WTC11 (cell line): ENCODE measurements around the gene PSD. TPM values are rescaled to one million over a fixed set of nuclear protein-coding genes. Genes with fewer than 3 reads are reported as not detected.

Source experiments
- ATAC-seq: fragments of 200-7000 bp; cut with Tn5 transposase; 2 replicates; pipeline ENCODE4 v1.10.0; 2021; ENCODE audit warnings: mild to moderate bottlenecking, moderate library complexity
- CTCF ChIA-PET: fragments of 300-600 bp; sonication (Branson Sonifier 250); formaldehyde crosslinking; loops from one replicate; lab custom pipeline; 2021; ENCODE audit warnings: antibody characterized with exemption; lab: Charles Lee
- POLR2A ChIA-PET: fragments of 350-600 bp; sonication (Branson Sonifier 250); formaldehyde crosslinking; loops from one replicate; lab custom pipeline; 2021; ENCODE audit warnings: antibody characterized with exemption; lab: Charles Lee
- DNase-seq: peaks from one replicate; pipeline ENCODE4 v3.0.0; 2021; ENCODE audit warnings: low spot score
- H3K27ac Mint-ChIP-seq: 2 replicates; pipeline ENCODE4 v1.8.0; 2021; ENCODE audit warnings: mixed read lengths
- H3K27me3 Mint-ChIP-seq: 2 replicates; pipeline ENCODE4 v1.8.0; 2021; ENCODE audit warnings: low read depth, mild to moderate bottlenecking, moderate library complexity, mixed read lengths
- H3K36me3 Mint-ChIP-seq: 2 replicates; pipeline ENCODE4 v1.8.0; 2021; ENCODE audit warnings: mixed read lengths
- H3K4me1 Mint-ChIP-seq: 2 replicates; pipeline ENCODE4 v1.8.0; 2022; ENCODE audit warnings: mixed read lengths
- H3K4me3 Mint-ChIP-seq: 2 replicates; pipeline ENCODE4 v1.8.0; 2021; ENCODE audit warnings: mild to moderate bottlenecking, moderate library complexity, mixed read lengths
- H3K9me3 Mint-ChIP-seq: 2 replicates; pipeline ENCODE4 v1.8.0; 2021; ENCODE audit warnings: mixed read lengths
- CBFB ChIP-seq: sonication (generic); formaldehyde crosslinking; IDR thresholded peaks from 2 replicates; pipeline ENCODE4 v1.8.1; 2022; ENCODE audit warnings: mild to moderate bottlenecking, low read depth, missing genetic modification reagents
- FOXK1 ChIP-seq: sonication (generic); formaldehyde crosslinking; IDR thresholded peaks from 2 replicates; pipeline ENCODE4 v1.8.0; 2022; ENCODE audit warnings: mild to moderate bottlenecking, moderate library complexity, missing genetic modification reagents
- FOXP1 ChIP-seq: sonication (generic); formaldehyde crosslinking; IDR thresholded peaks from 2 replicates; pipeline ENCODE4 v1.8.0; 2022; ENCODE audit warnings: missing genetic modification reagents, mild to moderate bottlenecking, moderate library complexity, borderline replicate concordance
- GABPB1 ChIP-seq: sonication (generic); formaldehyde crosslinking; IDR thresholded peaks from 2 replicates; pipeline ENCODE4 v1.8.1; 2023; ENCODE audit warnings: mild to moderate bottlenecking, missing genetic modification reagents
- MXD4 ChIP-seq: fragments of 250-450 bp; sonication (Bioruptor Pico); IDR thresholded peaks from 2 replicates; pipeline ENCODE4 v1.8.0; 2021; ENCODE audit warnings: mild to moderate bottlenecking, moderate library complexity, borderline replicate concordance
- NFATC4 ChIP-seq: fragments of 250-450 bp; sonication (Bioruptor Pico); IDR thresholded peaks from 2 replicates; pipeline ENCODE4 v1.9.0; 2021; ENCODE audit warnings: mild to moderate bottlenecking
- NFYB ChIP-seq: sonication (generic); formaldehyde crosslinking; conservative IDR thresholded peaks from 2 replicates; pipeline ENCODE4 v1.8.0; 2022; ENCODE audit warnings: low read depth, missing genetic modification reagents
- NR1H2 ChIP-seq: sonication (generic); formaldehyde crosslinking; IDR thresholded peaks from 2 replicates; pipeline ENCODE4 v1.9.0; 2021; ENCODE audit warnings: mild to moderate bottlenecking, moderate library complexity, missing genetic modification reagents
- NR2C2 ChIP-seq: sonication (generic); formaldehyde crosslinking; IDR thresholded peaks from 2 replicates; pipeline ENCODE4 v1.8.0; 2022; ENCODE audit warnings: mild to moderate bottlenecking, missing genetic modification reagents
- SMAD3 ChIP-seq: sonication (generic); formaldehyde crosslinking; IDR thresholded peaks from 2 replicates; pipeline ENCODE4 v1.8.0; 2022; ENCODE audit warnings: missing genetic modification reagents, mild to moderate bottlenecking, borderline replicate concordance
- SOX15 ChIP-seq: fragments of 250-450 bp; sonication (Bioruptor Pico); IDR thresholded peaks from 2 replicates; pipeline ENCODE4 v1.9.0; 2021; ENCODE audit warnings: mild to moderate bottlenecking
- TCF7 ChIP-seq: sonication (generic); formaldehyde crosslinking; IDR thresholded peaks from 2 replicates; pipeline ENCODE4 v1.8.0; 2022; ENCODE audit warnings: mild to moderate bottlenecking, low read depth, missing genetic modification reagents, moderate library complexity
- TEAD4 ChIP-seq: sonication (generic); formaldehyde crosslinking; IDR thresholded peaks from 2 replicates; pipeline ENCODE4 v1.8.0; 2022; ENCODE audit warnings: mild to moderate bottlenecking, missing genetic modification reagents
- ZNF219 ChIP-seq: sonication (generic); formaldehyde crosslinking; IDR thresholded peaks from 2 replicates; pipeline ENCODE4 v1.8.0; 2023; ENCODE audit warnings: missing genetic modification reagents, mild to moderate bottlenecking, borderline replicate concordance
- ZNF423 ChIP-seq: fragments of 250-450 bp; sonication (Bioruptor Pico); IDR thresholded peaks from 2 replicates; pipeline ENCODE4 v2.1.2; 2022; ENCODE audit warnings: mild to moderate bottlenecking, moderate library complexity
- total RNA-seq: library from RNA; stranded (reverse); gene quantifications from 3 replicates; pipeline ENCODE4 v1.2.3, GENCODE V29; 2021
- TF ChIP-seq, protein P1 (sequence below): fragments of 250-450 bp; sonication (Bioruptor Pico); IDR thresholded peaks from 2 replicates; pipeline ENCODE4 v1.8.0; 2021; ENCODE audit warnings: mild to moderate bottlenecking
- TF ChIP-seq, protein P2 (sequence below): sonication (generic); formaldehyde crosslinking; IDR thresholded peaks from 2 replicates; pipeline ENCODE4 v1.8.0; 2022; ENCODE audit warnings: mild to moderate bottlenecking, missing genetic modification reagents
- TF ChIP-seq, protein P3 (sequence below): sonication (generic); formaldehyde crosslinking; IDR thresholded peaks from 2 replicates; pipeline ENCODE4 v1.8.1; 2022; ENCODE audit warnings: mild to moderate bottlenecking, moderate library complexity, missing genetic modification reagents
- TF ChIP-seq, protein P4 (sequence below): sonication (generic); formaldehyde crosslinking; IDR thresholded peaks from 2 replicates; pipeline ENCODE4 v1.8.1; 2023; ENCODE audit warnings: mild to moderate bottlenecking, missing genetic modification reagents
- TF ChIP-seq, protein P5 (sequence below): fragments of 250-450 bp; sonication (Bioruptor Pico); conservative IDR thresholded peaks from 2 replicates; pipeline ENCODE4 v1.9.0; 2021; ENCODE audit warnings: mild to moderate bottlenecking
- TF ChIP-seq, protein P6 (sequence below): sonication (generic); formaldehyde crosslinking; IDR thresholded peaks from 2 replicates; pipeline ENCODE4 v1.8.1; 2022; ENCODE audit warnings: missing genetic modification reagents, borderline replicate concordance

Gene PSD
- total RNA-seq, 1 experiment from 2014 or later, result 12.5 TPM

DNA sequence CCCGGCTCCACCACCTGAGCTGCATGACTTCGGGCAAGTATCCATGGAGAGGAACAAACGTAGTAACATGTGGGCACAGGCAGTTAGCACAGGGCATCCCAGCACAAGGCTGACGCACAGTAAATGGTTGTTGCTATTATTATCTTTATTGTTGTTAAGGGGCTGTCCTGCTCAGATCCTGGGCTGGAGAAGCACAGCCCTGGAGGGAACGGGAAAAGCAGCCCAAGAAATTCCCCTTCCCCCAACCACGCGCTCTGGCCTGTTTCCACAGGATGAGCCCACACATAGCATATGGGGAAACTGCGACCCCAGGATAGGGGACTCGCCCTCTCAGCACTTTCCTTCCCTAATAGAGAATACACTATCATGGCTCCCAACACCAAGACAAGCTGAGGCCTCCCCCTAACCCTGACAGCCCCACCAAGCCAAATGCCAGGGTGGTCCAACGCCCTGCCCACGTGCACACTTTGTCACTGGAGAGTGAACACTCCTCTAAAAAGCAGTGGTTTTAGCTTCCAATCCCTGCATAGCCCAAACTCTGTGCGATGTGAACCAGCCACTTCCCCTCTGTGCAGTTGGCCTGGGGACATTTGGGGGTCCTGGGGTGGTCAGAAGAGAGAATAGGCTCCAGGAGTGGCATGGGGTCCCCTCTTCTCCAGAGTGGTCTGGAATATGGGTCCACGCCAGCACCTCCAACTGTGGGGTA, 11.0 kb downstream of the PSD start (continued):
- TF ChIP-seq, protein P1, sequence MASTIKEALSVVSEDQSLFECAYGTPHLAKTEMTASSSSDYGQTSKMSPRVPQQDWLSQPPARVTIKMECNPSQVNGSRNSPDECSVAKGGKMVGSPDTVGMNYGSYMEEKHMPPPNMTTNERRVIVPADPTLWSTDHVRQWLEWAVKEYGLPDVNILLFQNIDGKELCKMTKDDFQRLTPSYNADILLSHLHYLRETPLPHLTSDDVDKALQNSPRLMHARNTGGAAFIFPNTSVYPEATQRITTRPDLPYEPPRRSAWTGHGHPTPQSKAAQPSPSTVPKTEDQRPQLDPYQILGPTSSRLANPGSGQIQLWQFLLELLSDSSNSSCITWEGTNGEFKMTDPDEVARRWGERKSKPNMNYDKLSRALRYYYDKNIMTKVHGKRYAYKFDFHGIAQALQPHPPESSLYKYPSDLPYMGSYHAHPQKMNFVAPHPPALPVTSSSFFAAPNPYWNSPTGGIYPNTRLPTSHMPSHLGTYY, result no peak
- no peak for TF ChIP-seq CBFB (CRISPR knock-in tag)
- TF ChIP-seq NFATC4 (CRISPR knock-in tag), result no peak

DNA sequence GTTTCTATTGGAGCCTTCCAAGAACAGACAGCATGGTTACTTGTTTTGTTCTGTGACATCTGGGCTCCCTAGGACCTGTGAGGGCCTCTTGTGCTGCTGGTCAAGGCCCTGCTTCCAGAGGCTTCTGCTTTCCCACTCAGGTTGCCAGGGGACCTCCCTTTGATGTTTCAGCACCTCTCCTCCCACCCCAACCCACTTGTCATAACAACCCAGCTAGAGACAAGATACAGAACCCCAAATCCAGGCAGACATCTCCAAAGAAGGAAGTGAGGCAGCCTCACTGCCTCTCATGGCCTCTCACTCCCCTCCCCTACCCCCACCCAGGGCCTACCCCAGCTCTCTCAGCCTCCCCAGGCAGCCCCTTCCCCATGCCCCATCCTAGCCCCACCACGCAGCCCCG, 11.8 kb downstream of the PSD start:
- ChIA-PET CTCF (interaction anchor here (0.6 to 1.4 kb wide), 6 partner anchors 11 to 213 kb away, joined by 3 to 5 read pairs (median 4); partner anchors contain the start of gene NFKB2), POLR2A (interaction anchor here (0.7 kb wide), 2 partner anchors 55 to 247 kb away, joined by 3 to 4 read pairs; no protein-coding TSS in a partner anchor)
- no peak overlapping the region for H3K27ac Mint-ChIP-seq
- DNase-seq, result no peak
- H3K9me3 Mint-ChIP-seq, result no peaks in the 10 kb centered on the region
- H3K4me1 Mint-ChIP-seq, result peaks cover 23% of the 10 kb centered on the region
- no peak overlapping the region for H3K4me3 Mint-ChIP-seq
- no peak for ATAC-seq
- peaks cover 56% of the 10 kb centered on the region for H3K27me3 Mint-ChIP-seq
- no peaks in the 10 kb centered on the region for H3K36me3 Mint-ChIP-seq
- TF ChIP-seq MXD4 (no peak), TEAD4 (no peak), NFYB (CRISPR knock-in tag) (no peak), ZNF423 (CRISPR knock-in tag) (no peak), NR2C2 (no peak), GABPB1 (CRISPR knock-in tag) (no peak), ZNF219 (CRISPR knock-in tag) (no peak), FOXK1 (CRISPR knock-in tag) (no peak), NR1H2 (CRISPR knock-in tag) (no peak), TCF7 (no peak), SOX15 (no peak), SMAD3 (CRISPR knock-in tag) (no peak), FOXP1 (CRISPR knock-in tag) (no peak)
- TF ChIP-seq, protein P2, sequence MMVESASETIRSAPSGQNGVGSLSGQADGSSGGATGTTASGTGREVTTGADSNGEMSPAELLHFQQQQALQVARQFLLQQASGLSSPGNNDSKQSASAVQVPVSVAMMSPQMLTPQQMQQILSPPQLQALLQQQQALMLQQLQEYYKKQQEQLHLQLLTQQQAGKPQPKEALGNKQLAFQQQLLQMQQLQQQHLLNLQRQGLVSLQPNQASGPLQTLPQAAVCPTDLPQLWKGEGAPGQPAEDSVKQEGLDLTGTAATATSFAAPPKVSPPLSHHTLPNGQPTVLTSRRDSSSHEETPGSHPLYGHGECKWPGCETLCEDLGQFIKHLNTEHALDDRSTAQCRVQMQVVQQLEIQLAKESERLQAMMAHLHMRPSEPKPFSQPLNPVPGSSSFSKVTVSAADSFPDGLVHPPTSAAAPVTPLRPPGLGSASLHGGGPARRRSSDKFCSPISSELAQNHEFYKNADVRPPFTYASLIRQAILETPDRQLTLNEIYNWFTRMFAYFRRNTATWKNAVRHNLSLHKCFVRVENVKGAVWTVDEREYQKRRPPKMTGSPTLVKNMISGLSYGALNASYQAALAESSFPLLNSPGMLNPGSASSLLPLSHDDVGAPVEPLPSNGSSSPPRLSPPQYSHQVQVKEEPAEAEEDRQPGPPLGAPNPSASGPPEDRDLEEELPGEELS (CRISPR knock-in tag), result no peak
- TF ChIP-seq, protein P3, sequence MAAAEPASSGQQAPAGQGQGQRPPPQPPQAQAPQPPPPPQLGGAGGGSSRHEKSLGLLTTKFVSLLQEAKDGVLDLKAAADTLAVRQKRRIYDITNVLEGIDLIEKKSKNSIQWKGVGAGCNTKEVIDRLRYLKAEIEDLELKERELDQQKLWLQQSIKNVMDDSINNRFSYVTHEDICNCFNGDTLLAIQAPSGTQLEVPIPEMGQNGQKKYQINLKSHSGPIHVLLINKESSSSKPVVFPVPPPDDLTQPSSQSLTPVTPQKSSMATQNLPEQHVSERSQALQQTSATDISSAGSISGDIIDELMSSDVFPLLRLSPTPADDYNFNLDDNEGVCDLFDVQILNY (CRISPR knock-in tag), result no peak
- TF ChIP-seq, protein P4, sequence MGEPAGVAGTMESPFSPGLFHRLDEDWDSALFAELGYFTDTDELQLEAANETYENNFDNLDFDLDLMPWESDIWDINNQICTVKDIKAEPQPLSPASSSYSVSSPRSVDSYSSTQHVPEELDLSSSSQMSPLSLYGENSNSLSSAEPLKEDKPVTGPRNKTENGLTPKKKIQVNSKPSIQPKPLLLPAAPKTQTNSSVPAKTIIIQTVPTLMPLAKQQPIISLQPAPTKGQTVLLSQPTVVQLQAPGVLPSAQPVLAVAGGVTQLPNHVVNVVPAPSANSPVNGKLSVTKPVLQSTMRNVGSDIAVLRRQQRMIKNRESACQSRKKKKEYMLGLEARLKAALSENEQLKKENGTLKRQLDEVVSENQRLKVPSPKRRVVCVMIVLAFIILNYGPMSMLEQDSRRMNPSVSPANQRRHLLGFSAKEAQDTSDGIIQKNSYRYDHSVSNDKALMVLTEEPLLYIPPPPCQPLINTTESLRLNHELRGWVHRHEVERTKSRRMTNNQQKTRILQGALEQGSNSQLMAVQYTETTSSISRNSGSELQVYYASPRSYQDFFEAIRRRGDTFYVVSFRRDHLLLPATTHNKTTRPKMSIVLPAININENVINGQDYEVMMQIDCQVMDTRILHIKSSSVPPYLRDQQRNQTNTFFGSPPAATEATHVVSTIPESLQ (CRISPR knock-in tag), result no peak
- TF ChIP-seq, protein P5, sequence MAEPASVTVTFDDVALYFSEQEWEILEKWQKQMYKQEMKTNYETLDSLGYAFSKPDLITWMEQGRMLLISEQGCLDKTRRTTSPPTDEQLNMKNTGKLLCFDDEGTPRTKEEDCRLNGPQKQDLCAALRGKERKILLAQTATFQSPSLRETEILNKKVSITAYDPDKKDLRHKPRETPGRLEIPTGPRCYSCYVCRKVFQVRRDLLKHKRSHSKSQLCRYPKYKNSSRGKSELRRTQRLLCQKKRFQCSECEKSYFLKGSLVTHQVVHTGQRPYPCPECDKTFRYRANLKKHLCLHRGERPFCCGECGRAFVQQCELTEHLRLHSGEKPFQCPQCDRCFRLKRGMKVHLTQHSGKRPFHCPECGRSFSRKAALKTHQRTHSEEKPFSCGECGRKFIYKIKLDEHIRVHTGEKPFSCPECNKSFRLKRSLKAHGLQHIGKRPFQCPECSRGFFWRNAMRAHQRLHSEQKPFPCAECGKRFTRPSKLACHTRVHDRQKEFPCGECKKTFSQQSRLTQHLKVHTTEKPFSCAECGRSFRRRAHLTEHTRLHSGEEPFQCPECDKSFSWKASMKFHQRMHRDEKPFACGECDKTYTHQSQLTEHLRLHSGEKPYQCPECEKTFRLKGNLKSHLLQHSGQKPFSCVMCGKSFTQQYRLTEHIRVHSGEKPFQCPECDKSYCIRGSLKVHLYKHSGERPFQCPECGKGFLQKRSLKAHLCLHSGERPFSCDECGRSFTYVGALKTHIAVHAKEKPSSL (CRISPR knock-in tag), result no peak
- TF ChIP-seq, protein P6, sequence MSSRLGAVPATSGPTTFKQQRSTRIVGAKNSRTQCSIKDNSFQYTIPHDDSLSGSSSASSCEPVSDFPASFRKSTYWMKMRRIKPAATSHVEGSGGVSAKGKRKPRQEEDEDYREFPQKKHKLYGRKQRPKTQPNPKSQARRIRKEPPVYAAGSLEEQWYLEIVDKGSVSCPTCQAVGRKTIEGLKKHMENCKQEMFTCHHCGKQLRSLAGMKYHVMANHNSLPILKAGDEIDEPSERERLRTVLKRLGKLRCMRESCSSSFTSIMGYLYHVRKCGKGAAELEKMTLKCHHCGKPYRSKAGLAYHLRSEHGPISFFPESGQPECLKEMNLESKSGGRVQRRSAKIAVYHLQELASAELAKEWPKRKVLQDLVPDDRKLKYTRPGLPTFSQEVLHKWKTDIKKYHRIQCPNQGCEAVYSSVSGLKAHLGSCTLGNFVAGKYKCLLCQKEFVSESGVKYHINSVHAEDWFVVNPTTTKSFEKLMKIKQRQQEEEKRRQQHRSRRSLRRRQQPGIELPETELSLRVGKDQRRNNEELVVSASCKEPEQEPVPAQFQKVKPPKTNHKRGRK (CRISPR knock-in tag), result no peak
